PC-3 (cell line): ENCODE measurements around the gene HIBADH. TPM values are rescaled to one million over a fixed set of nuclear protein-coding genes. Genes with fewer than 3 reads are reported as not detected.

Experiments
- ATAC-seq: fragments of 200-7000 bp; cut with Tn5 transposase; 2 replicates; pipeline ENCODE4 v1.9.1; 2020; ENCODE audit warnings: mild to moderate bottlenecking, moderate library complexity
- BruUV-seq: library from RNA; stranded (reverse); fragments of 400-500 nt; replicated peaks from 2 replicates; lab custom pipeline; 2021; lab: Mats Ljungman, UMichigan
- CTCF ChIA-PET: fragments of 300-600 bp; sonication (Branson Sonifier 250); formaldehyde crosslinking; loops from one replicate; lab custom pipeline; 2022; ENCODE audit warnings: antibody characterized with exemption; lab: Charles Lee
- POLR2A ChIA-PET: fragments of 300-600 bp; sonication (Branson Sonifier 250); formaldehyde crosslinking; loops from one replicate; lab custom pipeline; 2022; ENCODE audit warnings: antibody characterized with exemption; ENCODE audit not compliant: unreplicated experiment; lab: Charles Lee
- DNase-seq: peaks from one replicate; pipeline ENCODE4 v3.0.0-alpha.2; 2015
- H2AFZ ChIP-seq: fragments of 300-600 bp; sonication (generic); 2 replicates; pipeline ENCODE4 v1.6.0; 2016; ENCODE audit warnings: antibody characterized with exemption, low read length
- H3F3A ChIP-seq: fragments of 300-600 bp; sonication (generic); one replicate; pipeline ENCODE4 v1.6.0; 2017; ENCODE audit warnings: antibody characterized with exemption, low read length, control low read depth, mild to moderate bottlenecking; ENCODE audit not compliant: unreplicated experiment
- H3K27ac ChIP-seq: fragments of 300-600 bp; sonication (generic); 2 replicates; pipeline ENCODE4 v1.5.1; 2016; ENCODE audit warnings: mild to moderate bottlenecking, low read length
- H3K27me3 ChIP-seq: fragments of 300-600 bp; sonication (generic); 2 replicates; pipeline ENCODE4 v1.6.1; 2016; ENCODE audit warnings: low read length, mixed read lengths
- H3K36me3 ChIP-seq: fragments of 300-600 bp; sonication (generic); 2 replicates; pipeline ENCODE4 v1.6.1; 2016; ENCODE audit warnings: low read depth, mixed run types, low read length, mixed read lengths
- H3K4me1 ChIP-seq: fragments of 300-600 bp; sonication (generic); 2 replicates; pipeline ENCODE4 v1.5.1; 2016; ENCODE audit warnings: low read length; ENCODE audit not compliant: insufficient read depth
- H3K4me2 ChIP-seq: fragments of 300-600 bp; sonication (generic); 2 replicates; pipeline ENCODE4 v1.6.0; 2016; ENCODE audit warnings: low read length
- H3K4me3 ChIP-seq: fragments of 300-600 bp; sonication (generic); 2 replicates; pipeline ENCODE4 v1.5.1; 2016; ENCODE audit warnings: mild to moderate bottlenecking, low read length, mixed read lengths
- H3K79me2 ChIP-seq: fragments of 300-600 bp; sonication (generic); 2 replicates; pipeline ENCODE4 v1.6.1; 2017; ENCODE audit warnings: low read length, mixed read lengths
- H3K9ac ChIP-seq: fragments of 300-600 bp; sonication (generic); 2 replicates; pipeline ENCODE4 v1.6.0; 2016; ENCODE audit warnings: mild to moderate bottlenecking, low read length
- H3K9me2 ChIP-seq: fragments of 300-600 bp; sonication (generic); replicated peaks from 2 replicates; pipeline ENCODE4 v1.6.1; 2016; ENCODE audit warnings: mixed run types, low read length, mixed read lengths
- H3K9me3 ChIP-seq: fragments of 300-600 bp; sonication (generic); 2 replicates; pipeline ENCODE4 v1.6.1; 2016; ENCODE audit warnings: low read length, mixed read lengths
- H4K20me1 ChIP-seq: fragments of 300-600 bp; sonication (generic); 2 replicates; pipeline ENCODE4 v1.6.1; 2016; ENCODE audit warnings: low read length, mixed read lengths
- CTCF ChIP-seq: fragments of 300-600 bp; sonication (generic); conservative IDR thresholded peaks from 2 replicates; pipeline ENCODE4 v1.5.1; 2017; ENCODE audit warnings: antibody characterized with exemption, low read depth, mild to moderate bottlenecking, low read length
- EZH2 ChIP-seq: fragments of 300-600 bp; sonication (generic); IDR thresholded peaks from one replicate; pipeline ENCODE4 v1.6.1; 2017; ENCODE audit warnings: antibody characterized with exemption, mild to moderate bottlenecking, low read length; ENCODE audit not compliant: unreplicated experiment
- EZH2phosphoT487 ChIP-seq: fragments of 300-600 bp; sonication (generic); IDR thresholded peaks from 2 replicates; pipeline ENCODE4 v1.6.1; 2018; ENCODE audit warnings: mild to moderate bottlenecking, antibody characterized with exemption, low read length, borderline replicate concordance
- intact Hi-C: fragments of 100-400 bp; cut with micrococcal nuclease; formaldehyde crosslinking; loops from 2 replicates; pipeline ENCODE4 v1.9.0; 2023
- total RNA-seq: library from RNA; depleted of rRNA; stranded (reverse); fragments of >200 nt; gene quantifications from 2 replicates; pipeline ENCODE4 v1.2.3, GENCODE V29; 2014

Gene HIBADH
- total RNA-seq, 1 experiment from 2014 or later, result 45.8 TPM

GRCh38 chr7:27616914-27617548 lies 45.7 kb downstream of the HIBADH start:
- H3K4me3 ChIP-seq, result no peak overlapping the region
- H3K4me1 ChIP-seq, result no peaks in the 10 kb centered on the region
- no peak for ATAC-seq
- H3K36me3 ChIP-seq, result peaks cover 31% of the 10 kb centered on the region
- H2AFZ ChIP-seq, result no peak overlapping the region
- ChIA-PET POLR2A (interaction anchor here (0.8 kb wide), 1 partner anchor 513 kb away, joined by 4 read pairs; no protein-coding TSS in a partner anchor), CTCF (no interaction called here)
- no peak overlapping the region for H3K9ac ChIP-seq
- no peaks in the 10 kb centered on the region for H4K20me1 ChIP-seq
- DNase-seq, result no peak
- no peak overlapping the region for H3K4me2 ChIP-seq
- no peaks in the 10 kb centered on the region for H3F3A ChIP-seq
- TF ChIP-seq EZH2, result no peak
- no peak for TF ChIP-seq EZH2phosphoT487
- TF ChIP-seq CTCF, result no peak
- no TSS peak for BruUV-seq
- intact Hi-C loops, result no loop called here
- no peaks in the 10 kb centered on the region for H3K27me3 ChIP-seq
- H3K9me3 ChIP-seq, result peaks cover 24% of the 10 kb centered on the region
- H3K9me2 ChIP-seq, result no peaks in the 10 kb centered on the region
- H3K27ac ChIP-seq, result no peak overlapping the region
- H3K79me2 ChIP-seq, result 0 out of 2 replicates have a peak, but pooled peaks cover 4% of the 10 kb centered on the region

GRCh38 chr7:27616186-27616491 lies 46.5 kb downstream of the HIBADH start:
- CTCF ChIA-PET, result no interaction called here
- BruUV-seq, result no TSS peak

More at GRCh38 chr7:27616186-27616491, 46.5 kb downstream of the HIBADH start:
- Histone ChIP-seq H3K4me2 (no peak overlapping the region), H3K27ac (no peak overlapping the region), H4K20me1 (no peaks in the 10 kb centered on the region), H3K9ac (no peak overlapping the region), H3K79me2 (0 out of 2 replicates have a peak, but pooled peaks cover 4% of the 10 kb centered on the region), H3K9me3 (peaks cover 22% of the 10 kb centered on the region), H3K4me1 (peaks cover 4% of the 10 kb centered on the region; the same call in 1 of the 2 replicates), H2AFZ (no peak overlapping the region), H3K9me2 (no peaks in the 10 kb centered on the region), H3F3A (no peaks in the 10 kb centered on the region), H3K36me3 (peaks cover 29% of the 10 kb centered on the region), H3K4me3 (no peak overlapping the region), H3K27me3 (no peaks in the 10 kb centered on the region)
- ATAC-seq (no peak), DNase-seq (no peak)
- TF ChIP-seq EZH2phosphoT487 (no peak), CTCF (no peak), EZH2 (no peak)
- intact Hi-C loops, result no loop called here
- POLR2A ChIA-PET, result no interaction called here
